GM23338 (cell line): ENCODE measurements around the gene PPDPF. TPM values are rescaled to one million over a fixed set of nuclear protein-coding genes. Genes with fewer than 3 reads are reported as not detected.

Experiments
- ATAC-seq: fragments of 200-7000 bp; cut with Tn5 transposase; 3 replicates; pipeline ENCODE4 v1.9.1; 2020
- DNase-seq: peaks from one replicate; pipeline ENCODE4 v3.0.0-alpha.2; 2015; ENCODE audit warnings: low spot score
- H2AFZ ChIP-seq: fragments of 200-600 bp; sonication (generic); 2 replicates; pipeline ENCODE4 v1.8.0; 2016; ENCODE audit warnings: antibody characterized with exemption, mild to moderate bottlenecking, moderate library complexity
- H3F3A ChIP-seq: fragments of 200-600 bp; sonication (generic); replicated peaks from 2 replicates; pipeline ENCODE4 v1.8.0; 2017; ENCODE audit warnings: antibody characterized with exemption, mixed run types, low read depth
- H3K27ac ChIP-seq: fragments of 200-600 bp; sonication (generic); 2 replicates; pipeline ENCODE4 v1.6.1; 2016; ENCODE audit warnings: low read depth
- H3K27me3 ChIP-seq: fragments of 200-600 bp; sonication (generic); 2 replicates; pipeline ENCODE4 v1.8.0; 2016; ENCODE audit warnings: mild to moderate bottlenecking, mixed run types, moderate library complexity; ENCODE audit not compliant: insufficient read depth
- H3K36me3 ChIP-seq: fragments of 200-600 bp; sonication (generic); 2 replicates; pipeline ENCODE4 v1.8.0; 2016; ENCODE audit warnings: mild to moderate bottlenecking; ENCODE audit not compliant: insufficient read depth
- H3K4me1 ChIP-seq: fragments of 200-600 bp; sonication (generic); 2 replicates; pipeline ENCODE4 v1.8.0; 2016; ENCODE audit warnings: mild to moderate bottlenecking, moderate library complexity; ENCODE audit not compliant: insufficient read depth
- H3K4me2 ChIP-seq: fragments of 200-600 bp; sonication (generic); 2 replicates; pipeline ENCODE4 v1.7.1; 2017; ENCODE audit warnings: mixed run types
- H3K4me3 ChIP-seq: fragments of 200-600 bp; sonication (generic); 2 replicates; pipeline ENCODE4 v1.6.1; 2016; ENCODE audit warnings: mixed run types
- H3K79me2 ChIP-seq: fragments of 200-600 bp; sonication (generic); replicated peaks from 2 replicates; pipeline ENCODE4 v1.8.0; 2017; ENCODE audit warnings: mild to moderate bottlenecking; ENCODE audit not compliant: insufficient read depth
- H3K9me2 ChIP-seq: fragments of 200-600 bp; sonication (generic); 2 replicates; pipeline ENCODE4 v1.8.0; 2017; ENCODE audit not compliant: insufficient read depth
- H4K20me1 ChIP-seq: fragments of 200-600 bp; sonication (generic); replicated peaks from 2 replicates; pipeline ENCODE4 v1.8.0; 2017; ENCODE audit warnings: mild to moderate bottlenecking; ENCODE audit not compliant: insufficient read depth
- H3K27ac Mint-ChIP-seq: 2 replicates; pipeline ENCODE4 v1.8.0; 2020; ENCODE audit warnings: inconsistent platforms, mild to moderate bottlenecking, moderate library complexity, mixed read lengths
- H3K27me3 Mint-ChIP-seq: 3 replicates; pipeline ENCODE4 v1.8.0; 2022; ENCODE audit warnings: low read depth, mild to moderate bottlenecking, moderate library complexity, mixed read lengths, inconsistent platforms; ENCODE audit not compliant: insufficient read depth, poor library complexity
- H3K36me3 Mint-ChIP-seq: 3 replicates; pipeline ENCODE4 v1.8.0; 2021; ENCODE audit warnings: low read depth, mild to moderate bottlenecking, inconsistent platforms, moderate library complexity, mixed read lengths
- H3K4me1 Mint-ChIP-seq: 3 replicates; pipeline ENCODE4 v1.8.0; 2020; ENCODE audit warnings: mild to moderate bottlenecking, inconsistent platforms, mixed read lengths
- H3K4me3 Mint-ChIP-seq: 3 replicates; pipeline ENCODE4 v1.8.0; 2021; ENCODE audit warnings: moderate library complexity, mild to moderate bottlenecking, inconsistent platforms, mixed read lengths
- H3K9me3 Mint-ChIP-seq: 3 replicates; pipeline ENCODE4 v1.8.0; 2020; ENCODE audit warnings: moderate library complexity, mild to moderate bottlenecking, inconsistent platforms, mixed read lengths
- CREB1 ChIP-seq: fragments of 250-450 bp; sonication (Bioruptor Pico); IDR thresholded peaks from 2 replicates; pipeline ENCODE4 v1.5.0; 2020; ENCODE audit warnings: low read depth, mild to moderate bottlenecking, moderate library complexity
- CTCF ChIP-seq, 2 experiments: fragments of 200-600 bp in 1 of 2; sonication (generic) in 1 of 2; conservative IDR thresholded peaks; 2 replicates each; pipeline versions ENCODE4 v1.5.1 to v1.6.1; 2016 to 2017; ENCODE audit warnings: antibody characterized with exemption in 2 of 2, low read depth in 2 of 2, mild to moderate bottlenecking in 2 of 2, moderate library complexity in 1 of 2
- ETS1 ChIP-seq: IDR thresholded peaks from 2 replicates; pipeline ENCODE4 v1.6.1; 2016; ENCODE audit warnings: antibody characterized with exemption
- EZH2 ChIP-seq: fragments of 200-600 bp; sonication (generic); IDR thresholded peaks from one replicate; pipeline ENCODE4 v1.8.0; 2017; ENCODE audit warnings: antibody characterized with exemption, mild to moderate bottlenecking, low read depth; ENCODE audit not compliant: unreplicated experiment
- EZH2phosphoT487 ChIP-seq: fragments of 200-600 bp; sonication (generic); IDR thresholded peaks from one replicate; pipeline ENCODE4 v1.8.1; 2018; ENCODE audit warnings: antibody characterized with exemption; ENCODE audit not compliant: unreplicated experiment
- JUNB ChIP-seq: IDR thresholded peaks from one replicate; pipeline ENCODE4 v1.6.1; 2016; ENCODE audit warnings: antibody characterized with exemption; ENCODE audit not compliant: unreplicated experiment
- NANOG ChIP-seq: IDR thresholded peaks from 2 replicates; pipeline ENCODE4 v1.6.1; 2016; ENCODE audit warnings: antibody characterized with exemption, borderline replicate concordance
- POLR2AphosphoS5 ChIP-seq: IDR thresholded peaks from 2 replicates; pipeline ENCODE4 v1.6.1; 2016; ENCODE audit warnings: antibody characterized with exemption, low read depth
- REST ChIP-seq: IDR thresholded peaks from one replicate; pipeline ENCODE4 v1.6.1; 2018; ENCODE audit warnings: antibody characterized with exemption; ENCODE audit not compliant: unreplicated experiment
- STAT1 ChIP-seq: IDR thresholded peaks from one replicate; pipeline ENCODE4 v1.6.1; 2016; ENCODE audit warnings: antibody characterized with exemption; ENCODE audit not compliant: unreplicated experiment
- ZNF114 ChIP-seq: fragments of 250-450 bp; sonication (Bioruptor Pico); IDR thresholded peaks from 2 replicates; pipeline ENCODE4 v1.5.0; 2020; ENCODE audit warnings: mild to moderate bottlenecking, moderate library complexity
- ZNF331 ChIP-seq: fragments of 250-450 bp; sonication (Bioruptor Pico); IDR thresholded peaks from 2 replicates; pipeline ENCODE4 v1.5.0; 2020; ENCODE audit warnings: low read depth, mild to moderate bottlenecking, moderate library complexity
- ZNF462 ChIP-seq: fragments of 250-450 bp; sonication (Bioruptor Pico); IDR thresholded peaks from 2 replicates; pipeline ENCODE4 v1.5.0; 2020; ENCODE audit warnings: mild to moderate bottlenecking, moderate library complexity
- polyA plus RNA-seq: library from polyadenylated mRNA; unstranded; fragments of >200 nt; fragmentation: Nextera tagmentation; extraction: Ambion mirVana; gene quantifications from 2 replicates; pipeline ENCODE4 v1.2.1, GENCODE V29; 2016
- total RNA-seq: library from RNA; depleted of rRNA; stranded (reverse); fragments of >200 nt; shearing (Covaris generic); gene quantifications from 2 replicates; pipeline ENCODE4 v1.2.3, GENCODE V29; 2014

The PPDPF gene
- total and polyA plus RNA-seq, 2 experiments from 2014 or later, result 83.9 to 141 TPM

- H3K79me2 ChIP-seq, result no peaks in the 10 kb centered on the region
- no peaks in the 10 kb centered on the region for H3K27me3 ChIP-seq
- H3K9me2 ChIP-seq, result no peaks in the 10 kb centered on the region
- H3K4me3 ChIP-seq, result no peak overlapping the region
- Mint-ChIP-seq H3K4me3 (no peak overlapping the region), H3K27ac (no peak overlapping the region), H3K9me3 (peaks cover 4% of the 10 kb centered on the region; the same call in 2 of the 3 replicates), H3K27me3 (peaks cover 8% of the 10 kb centered on the region), H3K4me1 (peaks cover 16% of the 10 kb centered on the region; the same call in 2 of the 3 replicates), H3K36me3 (peaks cover 3% of the 10 kb centered on the region; the same call in 1 of the 3 replicates)
- H3K4me1 ChIP-seq, result peaks cover 7% of the 10 kb centered on the region; the same call in 1 of the 2 replicates
- ATAC-seq (no peak), DNase-seq (no peak)
- TF ChIP-seq STAT1, result no peak
- TF ChIP-seq ETS1, result no peak
- no peak for TF ChIP-seq CTCF (conservative IDR thresholded peaks at IDR 0.05; ENCODE audit: low read depth in 2 of 2)
- TF ChIP-seq EZH2, result no peak
- no peak for TF ChIP-seq ZNF462 (CRISPR knock-in tag)
- no peak for TF ChIP-seq ZNF331 (CRISPR knock-in tag)
- TF ChIP-seq CREB1, result no peak
- TF ChIP-seq ZNF114 (CRISPR knock-in tag), result no peak
- TF ChIP-seq JUNB, result no peak
- TF ChIP-seq EZH2phosphoT487, result no peak
- no peak for TF ChIP-seq NANOG
- TF ChIP-seq POLR2AphosphoS5, result no peak
- TF ChIP-seq REST, result no peak
- H4K20me1 ChIP-seq, result no peaks in the 10 kb centered on the region
- no peak overlapping the region for H3K4me2 ChIP-seq
- H3K36me3 ChIP-seq, result no peaks in the 10 kb centered on the region
- H3F3A ChIP-seq, result peaks cover 13% of the 10 kb centered on the region; the same call in 1 of the 2 replicates
- no peak overlapping the region for H2AFZ ChIP-seq
- no peak overlapping the region for H3K27ac ChIP-seq
These were observed 35.3 kb downstream of the PPDPF start for GRCh38 chr20:63555661-63556381.
